ENCODE measurements around the gene PANK2. TPM values are rescaled to one million over a fixed set of nuclear protein-coding genes. Genes with fewer than 3 reads are reported as not detected.

PANK2 gene
- total RNA-seq, 4 donors from 2014 or later, result 17.9 to 53.6 (median 43.2) TPM

DNA sequence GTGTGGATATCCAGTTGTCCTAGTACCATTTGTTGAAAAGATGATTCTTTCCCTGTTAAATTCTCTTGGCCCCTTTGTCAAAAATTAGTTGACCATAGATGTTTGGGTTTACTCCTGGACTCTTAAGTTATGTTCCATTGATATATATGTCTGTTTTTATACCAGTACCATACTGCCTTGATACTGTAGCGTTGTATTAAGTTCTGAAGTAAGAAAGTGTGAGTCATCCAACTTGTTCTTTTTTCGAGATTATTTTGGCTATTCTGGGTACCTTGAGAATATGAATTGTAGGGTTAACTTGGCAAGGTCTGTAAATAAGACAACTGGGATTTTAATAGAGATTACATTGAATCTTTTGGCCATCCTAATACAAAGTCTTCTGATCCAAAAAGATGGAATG, 26.5 kb downstream of the PANK2 start:
- Histone ChIP-seq H3K27ac (no peak overlapping the region), H3K36me3 (peaks cover 0 to 76% (median 3%) of the 10 kb centered on the region in 3 donors), H3K4me1 (peaks cover 0 to 29% (median 0%) of the 10 kb centered on the region in 4 donors), H3K27me3 (no peaks in the 10 kb centered on the region), H3K9me3 (no peaks in the 10 kb centered on the region), H3K4me3 (no peak overlapping the region)
- no peak for DNase-seq
- TF ChIP-seq POLR2A (IDR thresholded peaks at IDR 0.05), result no peak
- TF ChIP-seq, protein P1, sequence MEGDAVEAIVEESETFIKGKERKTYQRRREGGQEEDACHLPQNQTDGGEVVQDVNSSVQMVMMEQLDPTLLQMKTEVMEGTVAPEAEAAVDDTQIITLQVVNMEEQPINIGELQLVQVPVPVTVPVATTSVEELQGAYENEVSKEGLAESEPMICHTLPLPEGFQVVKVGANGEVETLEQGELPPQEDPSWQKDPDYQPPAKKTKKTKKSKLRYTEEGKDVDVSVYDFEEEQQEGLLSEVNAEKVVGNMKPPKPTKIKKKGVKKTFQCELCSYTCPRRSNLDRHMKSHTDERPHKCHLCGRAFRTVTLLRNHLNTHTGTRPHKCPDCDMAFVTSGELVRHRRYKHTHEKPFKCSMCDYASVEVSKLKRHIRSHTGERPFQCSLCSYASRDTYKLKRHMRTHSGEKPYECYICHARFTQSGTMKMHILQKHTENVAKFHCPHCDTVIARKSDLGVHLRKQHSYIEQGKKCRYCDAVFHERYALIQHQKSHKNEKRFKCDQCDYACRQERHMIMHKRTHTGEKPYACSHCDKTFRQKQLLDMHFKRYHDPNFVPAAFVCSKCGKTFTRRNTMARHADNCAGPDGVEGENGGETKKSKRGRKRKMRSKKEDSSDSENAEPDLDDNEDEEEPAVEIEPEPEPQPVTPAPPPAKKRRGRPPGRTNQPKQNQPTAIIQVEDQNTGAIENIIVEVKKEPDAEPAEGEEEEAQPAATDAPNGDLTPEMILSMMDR (IDR thresholded peaks at IDR 0.05), result no peak

DNA sequence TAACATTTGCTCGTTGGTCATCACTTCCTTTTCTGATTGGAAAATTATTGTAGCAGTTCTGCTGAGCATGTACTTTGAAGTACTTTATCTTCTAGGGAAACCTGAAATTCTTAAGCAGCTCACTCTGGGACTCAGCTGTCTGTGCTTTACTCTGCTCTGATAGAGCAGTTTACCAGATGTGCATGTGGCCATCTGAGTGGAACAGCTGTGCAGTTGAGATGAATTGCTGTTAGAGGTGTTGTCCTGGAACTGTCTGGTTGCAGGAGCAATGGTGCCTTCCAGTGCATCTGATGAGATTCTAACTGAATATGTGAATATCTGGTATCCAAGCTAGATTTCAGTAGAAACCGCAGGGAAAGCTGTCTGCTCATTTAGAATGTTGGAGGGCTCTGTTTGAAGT, 27.2 kb downstream of the PANK2 start:
- Histone ChIP-seq H3K9me3 (no peaks in the 10 kb centered on the region), H3K4me1 (peaks cover 0 to 22% (median 0%) of the 10 kb centered on the region in 4 donors), H3K27ac (no peak overlapping the region), H3K36me3 (peaks cover 0 to 76% (median 3%) of the 10 kb centered on the region in 3 donors), H3K27me3 (no peaks in the 10 kb centered on the region), H3K4me3 (no peak overlapping the region)
- no peak for TF ChIP-seq POLR2A (IDR thresholded peaks at IDR 0.05)
- no peak for DNase-seq

DNA sequence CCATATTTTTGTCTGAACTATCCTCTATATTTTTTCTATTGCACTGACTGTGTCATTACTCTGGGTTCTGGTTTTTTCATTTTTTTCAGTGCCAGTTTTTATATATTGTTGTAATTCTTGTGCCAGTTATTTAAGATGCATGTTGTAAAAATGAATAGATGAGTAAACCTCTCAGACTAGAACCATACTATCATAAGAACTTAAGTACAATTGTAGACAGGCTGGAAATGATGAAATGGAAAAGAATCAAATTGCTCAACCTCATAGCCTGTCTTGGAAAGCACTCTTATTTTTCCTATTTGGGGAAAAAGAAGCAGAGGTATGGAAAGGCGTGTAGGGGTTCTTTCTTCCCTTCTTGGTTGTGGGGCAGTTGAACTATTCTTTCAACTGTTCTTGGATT, 30.2 kb downstream of the PANK2 start:
- Histone ChIP-seq H3K36me3 (peaks cover 0 to 78% (median 3%) of the 10 kb centered on the region in 3 donors), H3K9me3 (no peaks in the 10 kb centered on the region), H3K4me1 (peaks cover 0 to 3% (median 0%) of the 10 kb centered on the region in 4 donors), H3K27me3 (no peaks in the 10 kb centered on the region), H3K27ac (no peak overlapping the region), H3K4me3 (no peak overlapping the region)
- no peak for TF ChIP-seq POLR2A (IDR thresholded peaks at IDR 0.05)
- TF ChIP-seq, protein P1 (IDR thresholded peaks at IDR 0.05), result no peak
- DNase-seq, result no peak

DNA sequence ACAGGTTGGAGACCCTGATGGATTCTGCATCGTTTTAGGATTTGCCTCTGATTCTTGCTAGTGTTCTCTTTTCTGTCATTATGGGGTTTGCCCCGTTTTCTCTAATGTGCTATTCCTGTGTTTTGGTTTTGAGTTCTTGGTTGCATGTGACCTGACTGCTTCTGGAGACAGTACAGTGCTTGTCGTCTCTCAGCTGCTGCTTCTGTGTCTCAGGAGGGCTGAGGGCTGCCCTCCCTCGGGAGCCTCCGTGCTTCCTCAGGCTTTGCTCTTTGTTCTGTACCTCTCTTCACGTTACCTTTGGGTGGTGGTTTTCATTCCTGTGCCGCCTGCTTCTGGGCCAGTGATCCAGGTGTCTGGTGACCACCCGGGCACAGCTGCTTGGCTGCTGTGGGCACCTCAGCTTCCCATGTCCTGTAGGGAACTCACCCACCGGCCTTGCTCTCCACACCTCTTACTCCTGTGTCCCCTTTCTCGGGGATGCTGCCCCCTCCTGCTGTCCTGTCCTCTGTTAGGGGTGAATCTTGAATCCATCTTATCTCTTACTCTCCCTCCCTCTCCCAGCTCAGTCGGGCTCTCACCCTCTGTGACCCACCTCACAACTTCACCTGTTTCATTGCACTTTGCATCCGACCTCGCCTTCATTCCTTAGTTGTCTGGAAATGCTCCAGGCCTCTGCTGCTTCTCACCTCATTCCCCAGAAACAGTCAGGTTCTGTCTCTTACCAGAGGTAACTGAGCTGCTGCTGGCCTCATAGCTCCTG, 33.2 kb downstream of the PANK2 start:
- Histone ChIP-seq H3K4me3 (no peak overlapping the region), H3K36me3 (peaks cover 0 to 70% (median 0%) of the 10 kb centered on the region in 3 donors), H3K9me3 (no peaks in the 10 kb centered on the region), H3K27ac (no peak overlapping the region), H3K27me3 (no peaks in the 10 kb centered on the region), H3K4me1 (no peaks in the 10 kb centered on the region)
- no peak for DNase-seq
- TF ChIP-seq, protein P1 (IDR thresholded peaks at IDR 0.05), result no peak
- no peak for TF ChIP-seq POLR2A (IDR thresholded peaks at IDR 0.05)

DNA sequence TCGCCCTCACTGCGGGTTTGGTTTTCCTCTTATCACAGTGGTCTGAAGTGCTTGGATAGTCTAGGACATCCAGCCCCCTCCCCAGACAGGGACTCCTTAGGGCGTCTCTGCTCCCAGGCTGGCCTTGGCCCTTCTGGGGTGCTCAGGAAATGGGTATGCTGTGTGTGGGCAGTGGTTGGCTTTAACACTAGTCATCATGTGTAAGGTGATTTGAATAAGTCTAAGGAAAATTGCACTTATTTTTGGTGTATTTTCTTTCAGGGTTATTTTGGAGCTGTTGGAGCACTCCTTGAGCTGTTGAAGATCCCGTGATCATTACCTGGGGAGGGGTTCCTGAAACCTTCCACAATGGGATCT, 33.8 kb downstream of the PANK2 start:
- H3K27ac ChIP-seq, result no peak overlapping the region
- no peak for DNase-seq
- H3K27me3 ChIP-seq, result no peaks in the 10 kb centered on the region
- no peaks in the 10 kb centered on the region for H3K9me3 ChIP-seq
- no peak overlapping the region for H3K4me3 ChIP-seq
- peaks cover 0 to 69% (median 0%) of the 10 kb centered on the region in 3 donors for H3K36me3 ChIP-seq
- H3K4me1 ChIP-seq, result no peaks in the 10 kb centered on the region
- TF ChIP-seq, protein P1 (IDR thresholded peaks at IDR 0.05), result no peak
- no peak for TF ChIP-seq POLR2A (IDR thresholded peaks at IDR 0.05)

DNA sequence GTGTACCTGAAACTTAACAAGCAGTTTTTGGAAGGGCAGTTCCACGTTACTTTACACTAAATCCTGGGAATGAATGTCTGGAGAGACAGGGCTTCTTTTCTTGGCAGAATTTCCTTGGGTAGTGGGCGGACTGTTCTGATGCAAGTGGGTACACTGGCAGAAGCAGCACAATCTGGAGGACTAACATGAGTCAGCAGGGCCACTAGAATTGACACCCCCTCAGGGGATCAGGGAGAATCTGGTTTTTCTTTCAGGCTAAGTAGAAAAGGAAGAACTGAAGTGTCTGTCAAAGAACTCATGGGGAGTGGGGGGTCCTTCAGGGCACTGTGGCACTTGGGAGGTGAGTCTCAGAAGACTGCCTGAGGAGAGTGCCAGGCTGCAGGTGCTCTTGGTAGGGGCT, 34.6 kb downstream of the PANK2 start:
- DNase-seq, result no peak
- Histone ChIP-seq H3K9me3 (no peaks in the 10 kb centered on the region), H3K27ac (no peak overlapping the region), H3K27me3 (no peaks in the 10 kb centered on the region), H3K4me1 (no peaks in the 10 kb centered on the region), H3K36me3 (peaks cover 0 to 66% (median 0%) of the 10 kb centered on the region in 3 donors), H3K4me3 (no peak overlapping the region)
- TF ChIP-seq, protein P1 (IDR thresholded peaks at IDR 0.05), result no peak

Data from Peyer's patch (tissue), 4 donors.